ENCODE results near the gene LRRC71. TPM values are rescaled to one million over a fixed set of nuclear protein-coding genes. Genes with fewer than 3 reads are reported as not detected.

LRRC71 gene
- total RNA-seq, 2 experiments from 2014 or later = not detected

GRCh38 chr1:156959414-156959813 is 39.0 kb downstream of the LRRC71 start:
- peaks cover 10% of the 10 kb centered on the region for H3K36me3 Mint-ChIP-seq (ENCODE audit: low read depth)
- DNase-seq (no peak), ATAC-seq (no peak)
- H3K27ac Mint-ChIP-seq = no peak overlapping the region
- POLR2A ChIA-PET = interaction anchor here (0.5 kb wide), 1 partner anchor 41 kb away, joined by 3 read pairs; no protein-coding TSS in a partner anchor
- H3K4me3 Mint-ChIP-seq = no peak overlapping the region
- H3K27me3 Mint-ChIP-seq (ENCODE audit: low read depth) = no peaks in the 10 kb centered on the region
- CTCF ChIA-PET = interaction anchor here (0.7 to 4.1 kb wide), 5 partner anchors 10 to 270 kb away, joined by 3 to 20 read pairs (median 5); no protein-coding TSS in a partner anchor
- H3K9me3 Mint-ChIP-seq (ENCODE audit: insufficient read depth) = no peaks in the 10 kb centered on the region
- H3K4me1 Mint-ChIP-seq (ENCODE audit: low read depth) = peaks cover 38% of the 10 kb centered on the region

DNA sequence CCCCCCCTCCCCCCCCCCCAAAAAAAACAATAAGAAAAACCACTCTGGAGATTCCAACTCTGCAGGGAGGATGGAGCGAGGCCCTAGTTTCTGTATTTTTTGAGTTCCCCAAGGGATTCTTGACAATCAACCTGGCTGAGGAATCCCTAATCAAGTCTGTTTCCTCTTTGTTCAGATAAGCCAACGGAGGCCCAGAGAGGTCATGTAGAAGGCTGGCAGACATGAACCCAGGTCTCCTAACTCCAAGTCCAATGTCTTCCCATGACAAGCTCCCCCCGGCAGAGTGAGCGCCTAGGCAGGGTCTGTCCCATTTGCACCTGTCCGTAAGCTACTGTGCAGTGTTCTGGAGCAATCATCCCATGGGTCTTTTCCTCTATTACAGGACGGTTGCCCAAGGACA is 39.5 kb downstream of the LRRC71 start:
- no peaks in the 10 kb centered on the region for H3K9me3 Mint-ChIP-seq (ENCODE audit: insufficient read depth)
- no peak overlapping the region for H3K4me3 Mint-ChIP-seq
- ChIA-PET POLR2A (no interaction called here), CTCF (interaction anchor here (1.3 to 4.1 kb wide), 8 partner anchors 10 to 122 kb away, joined by 4 to 20 read pairs (median 6); no protein-coding TSS in a partner anchor)
- ATAC-seq (no peak), DNase-seq (no peak)
- H3K4me1 Mint-ChIP-seq (ENCODE audit: low read depth) = peaks cover 39% of the 10 kb centered on the region
- H3K36me3 Mint-ChIP-seq (ENCODE audit: low read depth) = peaks cover 7% of the 10 kb centered on the region
- H3K27ac Mint-ChIP-seq = no peak overlapping the region
- H3K27me3 Mint-ChIP-seq (ENCODE audit: low read depth) = no peaks in the 10 kb centered on the region

DNA sequence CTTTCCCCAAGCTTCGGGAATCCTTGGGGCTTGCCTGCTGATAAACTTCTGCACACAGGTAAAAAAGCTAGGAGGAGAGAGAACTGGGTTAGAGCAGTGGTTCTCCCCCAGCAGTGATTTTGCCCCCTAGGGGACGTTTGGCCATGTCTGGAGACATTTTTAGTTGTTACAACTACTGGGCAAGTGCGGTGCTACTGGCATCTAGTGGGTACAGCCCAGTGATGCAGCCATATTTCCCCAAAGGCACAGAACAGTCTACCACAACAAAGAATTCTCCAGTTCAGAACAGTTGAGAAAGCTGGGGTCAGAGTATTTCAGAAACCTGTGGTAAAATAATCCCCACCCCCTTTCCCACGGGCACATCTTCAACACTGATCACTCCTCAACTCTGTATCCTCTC is 41.3 kb downstream of the LRRC71 start:
- Mint-ChIP-seq H3K9me3 (ENCODE audit: insufficient read depth) (no peaks in the 10 kb centered on the region), H3K4me3 (no peak overlapping the region), H3K27ac (no peak overlapping the region), H3K36me3 (ENCODE audit: low read depth) (peaks cover 7% of the 10 kb centered on the region), H3K27me3 (ENCODE audit: low read depth) (peaks cover 14% of the 10 kb centered on the region), H3K4me1 (ENCODE audit: low read depth) (peaks cover 39% of the 10 kb centered on the region)
- CTCF ChIA-PET = interaction anchor here (0.7 to 4.1 kb wide), 13 partner anchors 8 to 173 kb away, joined by 3 to 20 read pairs (median 5); no protein-coding TSS in a partner anchor
- POLR2A ChIA-PET = interaction anchor here (0.9 kb wide), 1 partner anchor 16 kb away, joined by 3 read pairs; no protein-coding TSS in a partner anchor
- ATAC-seq (peak; percentile 72), DNase-seq (peak; percentile 69)

- H3K9me3 Mint-ChIP-seq (ENCODE audit: insufficient read depth) = no peaks in the 10 kb centered on the region
- peaks cover 32% of the 10 kb centered on the region for H3K4me1 Mint-ChIP-seq (ENCODE audit: low read depth)
- peaks cover 7% of the 10 kb centered on the region for H3K36me3 Mint-ChIP-seq (ENCODE audit: low read depth)
- DNase-seq (peak; percentile 73), ATAC-seq (peak; percentile 79)
- ChIA-PET CTCF (interaction anchor here (1.4 to 3.8 kb wide), 3 partner anchors 34 to 73 kb away, joined by 3 to 15 read pairs (median 5); no protein-coding TSS in a partner anchor), POLR2A (no interaction called here)
- H3K27ac Mint-ChIP-seq = peak overlapping the region; percentile 87
- H3K4me3 Mint-ChIP-seq = peak overlapping the region; percentile 81
- H3K27me3 Mint-ChIP-seq (ENCODE audit: low read depth) = peaks cover 21% of the 10 kb centered on the region
These were observed 43.2 kb downstream of the LRRC71 start for GRCh38 chr1:156963621-156964020.

DNA sequence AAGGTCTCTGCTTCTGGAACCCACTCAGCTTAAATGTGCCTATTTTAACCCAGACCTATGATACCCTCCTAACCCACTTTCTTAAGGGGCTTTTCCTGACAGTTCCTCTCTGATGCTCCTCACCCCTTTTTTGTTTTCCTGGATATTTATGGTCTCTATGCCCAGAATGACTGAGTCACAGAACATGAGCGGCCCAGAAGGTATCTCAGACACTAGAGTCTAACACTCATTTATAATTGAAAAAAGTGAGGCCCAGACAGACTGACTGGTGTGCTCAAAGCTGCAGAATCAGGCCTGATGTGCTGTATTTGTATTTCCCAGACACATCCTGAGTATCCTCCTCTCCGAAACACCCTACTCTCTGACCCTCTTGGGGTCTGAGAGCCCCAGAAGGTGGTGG is 44.0 kb downstream of the LRRC71 start:
- ChIA-PET POLR2A (no interaction called here), CTCF (interaction anchor here (1.4 to 3.8 kb wide), 4 partner anchors 35 to 238 kb away, joined by 3 to 15 read pairs (median 4); no protein-coding TSS in a partner anchor)
- Mint-ChIP-seq H3K36me3 (ENCODE audit: low read depth) (peaks cover 3% of the 10 kb centered on the region), H3K27me3 (ENCODE audit: low read depth) (peaks cover 23% of the 10 kb centered on the region), H3K4me1 (ENCODE audit: low read depth) (peaks cover 29% of the 10 kb centered on the region), H3K9me3 (ENCODE audit: insufficient read depth) (no peaks in the 10 kb centered on the region), H3K4me3 (no peak overlapping the region), H3K27ac (peak overlapping the region; percentile 87)
- no peak for DNase-seq
- ATAC-seq = no peak

DNA sequence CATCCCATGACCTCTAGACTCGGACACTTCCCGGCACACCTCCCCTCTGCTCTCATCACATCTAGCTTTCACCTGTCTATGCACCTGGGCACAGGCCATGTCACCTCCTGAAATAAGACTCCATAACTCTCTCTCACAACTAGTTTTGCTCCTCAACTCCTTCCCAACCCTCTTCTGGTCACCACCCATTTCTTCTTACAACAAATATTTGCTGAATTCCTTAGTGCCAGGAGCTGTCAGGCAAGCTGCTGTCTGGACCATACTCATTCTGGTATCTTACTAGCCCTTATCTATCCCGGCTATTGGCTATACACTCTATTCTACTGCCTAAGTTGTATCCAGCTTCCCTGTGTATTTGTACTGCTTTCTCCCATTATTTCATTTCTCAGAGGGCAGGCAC is 49.1 kb downstream of the LRRC71 start:
- peaks cover 53% of the 10 kb centered on the region for H3K27me3 Mint-ChIP-seq (ENCODE audit: low read depth)
- no peak overlapping the region for H3K4me3 Mint-ChIP-seq
- H3K9me3 Mint-ChIP-seq (ENCODE audit: insufficient read depth) = no peaks in the 10 kb centered on the region
- H3K36me3 Mint-ChIP-seq (ENCODE audit: low read depth) = no peaks in the 10 kb centered on the region
- H3K4me1 Mint-ChIP-seq (ENCODE audit: low read depth) = peaks cover under 1% of the 10 kb centered on the region
- DNase-seq = no peak
- no peak for ATAC-seq
- no peak overlapping the region for H3K27ac Mint-ChIP-seq
- POLR2A ChIA-PET = no interaction called here
- CTCF ChIA-PET = interaction anchor here (0.7 to 1.9 kb wide), 12 partner anchors 9 to 1821 kb away, joined by 3 to 14 read pairs (median 4); partner anchors contain the start of gene PEAR1

DNA sequence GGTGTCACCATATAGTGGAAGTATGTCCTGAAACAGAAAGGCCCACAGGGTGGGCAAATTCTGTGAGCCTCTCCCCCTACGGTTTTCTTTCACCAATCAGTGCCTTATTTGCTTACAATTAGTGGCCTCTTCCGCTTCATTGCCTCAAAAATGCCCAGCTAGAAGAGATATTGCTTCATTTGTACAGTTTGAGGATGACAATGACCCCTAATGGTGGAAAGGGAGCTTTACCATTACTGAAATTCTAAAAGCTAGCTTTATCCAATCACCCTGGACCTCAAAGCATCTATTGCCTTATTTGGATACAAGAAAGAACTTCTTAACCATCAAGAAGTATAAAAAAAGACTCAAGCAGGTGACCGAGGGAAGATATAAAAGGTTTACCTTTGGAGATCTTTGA is 49.6 kb downstream of the LRRC71 start:
- DNase-seq (no peak), ATAC-seq (no peak)
- H3K36me3 Mint-ChIP-seq (ENCODE audit: low read depth) = no peaks in the 10 kb centered on the region
- no peaks in the 10 kb centered on the region for H3K9me3 Mint-ChIP-seq (ENCODE audit: insufficient read depth)
- POLR2A ChIA-PET = no interaction called here
- H3K27ac Mint-ChIP-seq = no peak overlapping the region
- H3K27me3 Mint-ChIP-seq (ENCODE audit: low read depth) = peaks cover 58% of the 10 kb centered on the region
- no peak overlapping the region for H3K4me3 Mint-ChIP-seq
- H3K4me1 Mint-ChIP-seq (ENCODE audit: low read depth) = no peaks in the 10 kb centered on the region
- CTCF ChIA-PET = interaction anchor here (0.6 to 1.9 kb wide), 16 partner anchors 9 to 584 kb away, joined by 3 to 14 read pairs (median 4); partner anchors contain the start of gene PEAR1

DNA sequence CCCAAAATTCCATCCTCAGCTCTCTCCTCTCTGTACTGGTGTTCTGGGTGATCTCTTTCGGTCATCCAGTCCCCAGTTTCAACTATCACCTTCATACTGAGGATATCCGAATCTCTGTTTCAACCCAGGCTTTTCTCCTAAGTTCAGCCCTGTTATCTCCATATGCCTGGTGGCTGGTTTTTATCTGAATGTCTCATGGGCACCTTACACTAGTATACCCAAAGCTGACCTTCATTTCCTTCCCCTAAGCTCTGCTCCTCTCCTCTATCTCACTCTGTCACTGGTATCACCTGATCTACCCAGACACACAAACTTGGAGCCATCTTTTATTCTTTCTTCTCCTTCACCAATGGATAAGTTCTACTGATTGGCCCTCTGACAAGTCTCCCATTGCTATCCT is 53.0 kb downstream of the LRRC71 start:
- H3K36me3 Mint-ChIP-seq (ENCODE audit: low read depth) = no peaks in the 10 kb centered on the region

DNA sequence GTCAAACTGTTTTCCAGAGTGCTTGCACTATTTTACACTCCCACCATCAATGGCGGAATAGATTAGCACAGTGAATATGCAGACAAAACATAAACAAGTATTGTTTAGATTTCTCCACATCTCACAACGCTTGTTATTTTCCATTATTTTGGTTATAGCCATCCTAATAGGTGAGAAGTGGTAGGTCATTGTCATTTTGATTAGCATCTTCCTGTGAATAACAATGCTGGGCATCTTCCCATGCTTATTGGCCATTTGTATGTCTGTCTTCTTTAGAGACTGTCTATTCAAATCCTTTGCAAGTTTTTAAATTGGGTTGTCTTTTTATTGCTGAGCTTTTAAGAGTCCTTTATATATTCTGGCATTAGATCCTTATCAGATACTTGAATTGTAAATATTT is 54.7 kb downstream of the LRRC71 start:
- ATAC-seq = no peak
- Mint-ChIP-seq H3K4me3 (no peak overlapping the region), H3K4me1 (ENCODE audit: low read depth) (no peaks in the 10 kb centered on the region), H3K36me3 (ENCODE audit: low read depth) (no peaks in the 10 kb centered on the region), H3K27me3 (ENCODE audit: low read depth) (peaks cover 60% of the 10 kb centered on the region), H3K27ac (no peak overlapping the region), H3K9me3 (ENCODE audit: insufficient read depth) (no peaks in the 10 kb centered on the region)
- CTCF ChIA-PET = interaction anchor here (0.7 kb wide), 1 partner anchor 64 kb away, joined by 3 read pairs; no protein-coding TSS in a partner anchor
- POLR2A ChIA-PET = no interaction called here
- no peak for DNase-seq

More for the DNA sequence above, 53.0 kb downstream of the LRRC71 start:
- Mint-ChIP-seq H3K4me3 (no peak overlapping the region), H3K9me3 (ENCODE audit: insufficient read depth) (no peaks in the 10 kb centered on the region), H3K27me3 (ENCODE audit: low read depth) (peaks cover 55% of the 10 kb centered on the region), H3K4me1 (ENCODE audit: low read depth) (no peaks in the 10 kb centered on the region), H3K27ac (no peak overlapping the region)
- CTCF ChIA-PET = interaction anchor here (0.7 kb wide), 1 partner anchor 82 kb away, joined by 3 read pairs; no protein-coding TSS in a partner anchor
- POLR2A ChIA-PET = no interaction called here
- DNase-seq (no peak), ATAC-seq (no peak)

DNA sequence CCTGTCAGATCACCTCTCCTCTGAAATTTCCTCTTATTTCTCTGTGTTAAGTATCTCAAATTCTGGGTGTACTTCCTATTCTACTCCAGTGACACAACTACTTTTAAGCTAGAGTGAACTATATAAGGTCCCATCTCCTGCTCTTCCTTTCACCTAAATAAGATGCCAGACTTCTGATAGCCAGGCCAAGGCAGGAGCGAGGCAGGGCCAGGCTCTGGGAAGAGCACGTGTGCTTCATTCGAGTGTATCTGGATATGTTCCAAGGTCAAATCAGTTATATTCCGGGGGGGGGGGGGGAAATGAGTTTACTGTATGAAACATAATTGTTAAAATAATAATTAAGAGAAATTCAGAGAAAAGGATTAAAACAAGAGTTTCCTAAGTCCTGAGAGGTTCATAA is 60.1 kb downstream of the LRRC71 start:
- H3K4me3 Mint-ChIP-seq = no peak overlapping the region
- H3K36me3 Mint-ChIP-seq (ENCODE audit: low read depth) = no peaks in the 10 kb centered on the region
- H3K9me3 Mint-ChIP-seq (ENCODE audit: insufficient read depth) = no peaks in the 10 kb centered on the region
- ChIA-PET CTCF (interaction anchor here (1.6 kb wide), 1 partner anchor 10 kb away, joined by 3 read pairs; no protein-coding TSS in a partner anchor), POLR2A (no interaction called here)
- H3K27ac Mint-ChIP-seq = no peak overlapping the region
- no peaks in the 10 kb centered on the region for H3K4me1 Mint-ChIP-seq (ENCODE audit: low read depth)
- DNase-seq (no peak), ATAC-seq (no peak)
- H3K27me3 Mint-ChIP-seq (ENCODE audit: low read depth) = peaks cover 49% of the 10 kb centered on the region
